ENCODE data around the gene ROR1. TPM values are rescaled to one million over a fixed set of nuclear protein-coding genes. Genes with fewer than 3 reads are reported as not detected.

The ROR1 gene
- total RNA-seq, 2 experiments from 2014 or later: not detected

DNA sequence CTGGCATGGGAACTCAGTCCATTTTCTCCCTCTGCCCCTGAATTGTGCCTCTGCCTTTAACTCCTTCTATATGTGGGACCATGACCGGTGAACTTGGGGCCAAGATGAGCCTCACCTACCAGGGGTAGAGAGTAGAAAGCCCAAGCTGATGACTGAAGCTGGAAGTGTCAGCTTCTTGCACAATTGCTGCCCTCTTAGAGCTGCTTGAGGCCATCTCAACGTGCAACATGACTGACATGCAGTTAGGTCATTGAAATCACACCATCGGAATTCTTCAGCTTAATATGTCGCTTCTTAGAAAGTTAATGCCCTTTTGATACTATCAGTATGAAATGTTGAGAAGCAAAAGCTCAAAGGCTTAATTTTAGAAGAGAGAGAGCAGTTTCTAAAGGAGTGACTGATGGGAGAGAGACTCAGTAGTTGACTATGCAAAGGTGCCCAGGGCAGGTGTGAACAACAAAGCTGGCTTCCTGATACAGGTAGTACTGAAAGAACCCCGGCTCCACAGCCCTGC, 340.3 kb downstream of the ROR1 start:
- DNase-seq (no peak), ATAC-seq (no peak)
- H3K9me3 Mint-ChIP-seq: no peaks in the 10 kb centered on the region
- no peaks in the 10 kb centered on the region for H3K4me1 Mint-ChIP-seq (ENCODE audit: low read depth)
- H3K27me3 Mint-ChIP-seq: peaks cover 3% of the 10 kb centered on the region
- no peaks in the 10 kb centered on the region for H3K36me3 Mint-ChIP-seq (ENCODE audit: low read depth)
- intact Hi-C loops (cut with micrococcal nuclease): no loop called here
- no peak overlapping the region for H3K4me3 Mint-ChIP-seq
- POLR2A ChIA-PET: no interaction called here
- CTCF ChIA-PET: no interaction called here
- TF ChIP-seq, protein P1, sequence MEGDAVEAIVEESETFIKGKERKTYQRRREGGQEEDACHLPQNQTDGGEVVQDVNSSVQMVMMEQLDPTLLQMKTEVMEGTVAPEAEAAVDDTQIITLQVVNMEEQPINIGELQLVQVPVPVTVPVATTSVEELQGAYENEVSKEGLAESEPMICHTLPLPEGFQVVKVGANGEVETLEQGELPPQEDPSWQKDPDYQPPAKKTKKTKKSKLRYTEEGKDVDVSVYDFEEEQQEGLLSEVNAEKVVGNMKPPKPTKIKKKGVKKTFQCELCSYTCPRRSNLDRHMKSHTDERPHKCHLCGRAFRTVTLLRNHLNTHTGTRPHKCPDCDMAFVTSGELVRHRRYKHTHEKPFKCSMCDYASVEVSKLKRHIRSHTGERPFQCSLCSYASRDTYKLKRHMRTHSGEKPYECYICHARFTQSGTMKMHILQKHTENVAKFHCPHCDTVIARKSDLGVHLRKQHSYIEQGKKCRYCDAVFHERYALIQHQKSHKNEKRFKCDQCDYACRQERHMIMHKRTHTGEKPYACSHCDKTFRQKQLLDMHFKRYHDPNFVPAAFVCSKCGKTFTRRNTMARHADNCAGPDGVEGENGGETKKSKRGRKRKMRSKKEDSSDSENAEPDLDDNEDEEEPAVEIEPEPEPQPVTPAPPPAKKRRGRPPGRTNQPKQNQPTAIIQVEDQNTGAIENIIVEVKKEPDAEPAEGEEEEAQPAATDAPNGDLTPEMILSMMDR (IDR thresholded peaks at IDR 0.05): no peak
- no peak overlapping the region for H3K27ac Mint-ChIP-seq

DNA sequence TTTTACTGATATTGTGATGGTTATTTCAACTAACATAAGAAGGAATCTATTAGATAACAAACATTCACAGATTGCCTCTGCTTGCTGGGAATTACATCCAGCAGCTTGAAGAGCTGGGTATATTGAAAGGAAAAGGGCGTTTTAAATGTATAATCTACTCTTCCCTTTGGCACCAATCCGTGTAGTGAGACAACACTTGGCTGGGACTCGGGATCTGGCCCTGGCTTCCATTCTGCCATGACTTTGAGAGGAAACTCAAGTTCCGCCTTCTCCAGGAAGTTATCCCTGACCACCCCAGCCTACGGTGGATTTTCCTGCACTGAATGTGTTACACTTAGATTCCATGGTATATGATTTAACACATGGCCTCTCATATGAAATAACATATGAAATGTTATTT, 342.7 kb downstream of the ROR1 start:
- DNase-seq (no peak), ATAC-seq (no peak)
- H3K27ac Mint-ChIP-seq: no peak overlapping the region
- no peaks in the 10 kb centered on the region for H3K9me3 Mint-ChIP-seq
- POLR2A ChIA-PET: no interaction called here
- peaks cover 3% of the 10 kb centered on the region for H3K27me3 Mint-ChIP-seq
- no peaks in the 10 kb centered on the region for H3K36me3 Mint-ChIP-seq (ENCODE audit: low read depth)
- H3K4me1 Mint-ChIP-seq (ENCODE audit: low read depth): no peaks in the 10 kb centered on the region
- intact Hi-C loops (cut with micrococcal nuclease): no loop called here
- CTCF ChIA-PET: interaction anchor here (1.0 to 1.6 kb wide), 2 partner anchors 21 to 24 kb away, joined by 3 to 9 read pairs; no protein-coding TSS in a partner anchor
- TF ChIP-seq, protein P1 (IDR thresholded peaks at IDR 0.05): no peak
- no peak overlapping the region for H3K4me3 Mint-ChIP-seq

DNA sequence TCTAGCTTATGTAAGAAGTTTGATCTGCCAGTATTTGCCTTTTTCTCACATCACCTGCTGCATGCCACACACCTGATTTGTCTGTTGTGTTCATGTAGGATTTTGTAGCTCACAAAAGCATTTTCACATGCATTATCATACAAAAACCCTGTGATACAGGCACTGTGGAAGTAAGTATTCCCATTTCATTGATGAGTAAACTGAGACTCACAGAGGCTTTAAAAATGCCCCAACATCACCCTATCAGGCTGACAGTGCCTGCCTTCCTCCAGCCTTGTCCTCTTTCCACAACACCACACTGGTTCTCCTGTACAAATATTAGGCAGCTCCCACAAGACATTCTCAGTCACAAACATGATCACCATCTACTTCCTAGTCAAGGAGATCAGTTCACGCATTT, 343.7 kb downstream of the ROR1 start:
- ATAC-seq (no peak), DNase-seq (no peak)
- intact Hi-C loops (cut with micrococcal nuclease): no loop called here
- Mint-ChIP-seq H3K27ac (no peak overlapping the region), H3K27me3 (peaks cover 3% of the 10 kb centered on the region), H3K9me3 (no peaks in the 10 kb centered on the region), H3K4me3 (no peak overlapping the region), H3K4me1 (ENCODE audit: low read depth) (no peaks in the 10 kb centered on the region), H3K36me3 (ENCODE audit: low read depth) (no peaks in the 10 kb centered on the region)
- CTCF ChIA-PET: interaction anchor here (1.9 kb wide), 1 partner anchor 20 kb away, joined by 4 read pairs; no protein-coding TSS in a partner anchor
- POLR2A ChIA-PET: no interaction called here
- TF ChIP-seq, protein P1 (IDR thresholded peaks at IDR 0.05): no peak

DNA sequence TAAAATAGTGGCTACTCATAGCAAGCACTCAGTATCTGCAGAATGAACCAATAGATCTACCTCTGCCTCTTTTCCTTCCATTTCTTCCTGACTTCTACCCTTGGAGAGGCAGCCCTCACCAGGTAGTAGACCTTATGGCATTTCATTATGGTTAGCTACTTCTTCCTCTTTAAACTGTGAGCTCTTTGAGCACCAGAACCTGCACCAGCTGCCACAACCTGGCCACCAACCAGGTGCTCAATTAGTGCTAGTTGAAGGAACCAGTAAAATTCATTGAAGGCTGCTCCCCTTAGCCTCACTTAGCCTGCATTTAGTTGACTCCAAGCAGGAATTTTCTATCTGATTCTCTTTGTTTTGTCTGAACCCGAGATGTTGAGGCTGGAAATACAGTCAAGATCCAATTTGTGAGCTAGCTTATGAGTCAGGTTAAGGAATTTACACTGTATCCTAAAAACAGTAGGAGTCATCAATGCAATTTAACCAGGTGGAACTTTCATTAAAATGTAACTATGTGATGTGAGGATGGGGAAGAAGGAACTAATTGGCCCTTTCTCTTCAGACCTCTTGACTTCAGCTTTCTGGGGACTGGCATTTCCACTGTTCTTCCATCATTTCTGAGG, 348.1 kb downstream of the ROR1 start:
- no peak for ATAC-seq
- H3K9me3 Mint-ChIP-seq: no peaks in the 10 kb centered on the region
- TF ChIP-seq, protein P1 (IDR thresholded peaks at IDR 0.05): no peak
- ChIA-PET CTCF (interaction anchor here (1.1 kb wide), 1 partner anchor 121 kb away, joined by 3 read pairs; no protein-coding TSS in a partner anchor), POLR2A (interaction anchor here (0.6 kb wide), 2 partner anchors 24 to 348 kb away, joined by 3 to 5 read pairs; partner anchors contain the start of gene ROR1)
- H3K4me1 Mint-ChIP-seq (ENCODE audit: low read depth): no peaks in the 10 kb centered on the region
- intact Hi-C loops (cut with micrococcal nuclease): no loop called here
- DNase-seq: no peak
- H3K27me3 Mint-ChIP-seq: peaks cover 9% of the 10 kb centered on the region
- H3K36me3 Mint-ChIP-seq (ENCODE audit: low read depth): no peaks in the 10 kb centered on the region
- H3K27ac Mint-ChIP-seq: no peak overlapping the region
- H3K4me3 Mint-ChIP-seq: no peak overlapping the region

DNA sequence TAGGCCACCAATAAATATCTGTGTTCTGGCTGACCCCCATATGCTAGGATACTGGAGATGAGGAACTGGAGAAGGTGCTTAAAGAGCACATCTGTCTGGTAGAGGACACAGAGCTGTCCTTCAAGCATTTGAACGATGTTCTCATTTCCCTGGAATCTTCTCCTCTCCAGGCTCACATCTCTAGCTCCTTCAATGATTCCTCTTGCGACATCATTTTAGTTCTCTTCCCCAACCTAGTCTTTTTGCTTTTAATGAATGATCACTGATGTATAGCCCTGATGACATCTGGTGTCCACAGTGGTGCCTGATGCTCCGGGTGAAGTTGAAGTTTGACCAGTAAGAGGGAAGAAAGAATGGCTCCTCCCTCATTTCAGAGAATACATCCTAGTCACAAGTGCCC, 348.8 kb downstream of the ROR1 start:
- peaks cover 8% of the 10 kb centered on the region for H3K27me3 Mint-ChIP-seq
- ChIA-PET CTCF (interaction anchor here (0.8 to 1.1 kb wide), 2 partner anchors 14 to 120 kb away, joined by 3 read pairs; no protein-coding TSS in a partner anchor), POLR2A (interaction anchor here (0.6 kb wide), 1 partner anchor 25 kb away, joined by 5 read pairs; no protein-coding TSS in a partner anchor)
- no peak overlapping the region for H3K27ac Mint-ChIP-seq
- TF ChIP-seq, protein P1 (IDR thresholded peaks at IDR 0.05): no peak
- no peak overlapping the region for H3K4me3 Mint-ChIP-seq
- ATAC-seq (no peak), DNase-seq (no peak)
- intact Hi-C loops (cut with micrococcal nuclease): no loop called here
- H3K9me3 Mint-ChIP-seq: no peaks in the 10 kb centered on the region
- no peaks in the 10 kb centered on the region for H3K36me3 Mint-ChIP-seq (ENCODE audit: low read depth)
- no peaks in the 10 kb centered on the region for H3K4me1 Mint-ChIP-seq (ENCODE audit: low read depth)

Data from activated CD8-positive, alpha-beta T cell treated with anti-CD3 and anti-CD28 coated beads for 36 hours (primary cell).